Left ventricle myocardium inferior (tissue), 1 donor: ENCODE measurements around the gene INHBA. TPM values are rescaled to one million over a fixed set of nuclear protein-coding genes. Genes with fewer than 3 reads are reported as not detected.

Source experiments
- DNase-seq: peaks from one replicate; pipeline ENCODE4 v3.0.0-alpha.2; 2020
- H3K27ac ChIP-seq: fragments of 200-600 bp; replicated peaks from 2 replicates; pipeline ENCODE4 v1.8.0; 2021
- H3K27me3 ChIP-seq: fragments of 200-600 bp; 2 replicates; pipeline ENCODE4 v1.8.0; 2021; ENCODE audit warnings: low read depth
- H3K36me3 ChIP-seq: fragments of 200-600 bp; 2 replicates; pipeline ENCODE4 v1.8.0; 2021
- H3K4me1 ChIP-seq: fragments of 200-600 bp; 2 replicates; pipeline ENCODE4 v1.8.0; 2021
- H3K4me3 ChIP-seq: fragments of 200-600 bp; 2 replicates; pipeline ENCODE4 v1.8.0; 2021; ENCODE audit warnings: mild to moderate bottlenecking, moderate library complexity
- H3K9me3 ChIP-seq: fragments of 200-600 bp; replicated peaks from 2 replicates; pipeline ENCODE4 v1.8.0; 2021
- CTCF ChIP-seq: fragments of 200-600 bp; IDR thresholded peaks from 2 replicates; pipeline ENCODE4 v1.8.0; 2021; ENCODE audit warnings: antibody characterized with exemption, mild to moderate bottlenecking, borderline replicate concordance
- intact Hi-C: fragments of 100-400 bp; cut with micrococcal nuclease; formaldehyde crosslinking; loops from one replicate; pipeline ENCODE4 v1.11.0; 2022
- total RNA-seq: library from RNA; stranded (reverse); fragmentation: NEBNext Ultra II Directional; extraction: Animal tissue kit (Norgen Biotek cat#: 25700); gene quantifications from one replicate; pipeline ENCODE4 v1.2.1, GENCODE V29; 2021
- donor health status: DM: no; HTN: yes; CAD: no; lungs with severe emphysema.

The INHBA gene
- total RNA-seq, 1 donor from 2014 or later, result 8.6 TPM

GRCh38 chr7:41659539-41659938 lies 43.4 kb downstream of the INHBA start:
- Histone ChIP-seq H3K4me1 (peaks cover 14% of the 10 kb centered on the region), H3K27me3 (no peaks in the 10 kb centered on the region), H3K27ac (no peak overlapping the region), H3K4me3 (no peak overlapping the region), H3K9me3 (peaks cover 5% of the 10 kb centered on the region), H3K36me3 (no peaks in the 10 kb centered on the region)
- DNase-seq, result no peak
- TF ChIP-seq CTCF, result no peak
- intact Hi-C loops, result no loop called here

GRCh38 chr7:41656366-41656765 lies 46.5 kb downstream of the INHBA start:
- Histone ChIP-seq H3K4me1 (peaks cover 14% of the 10 kb centered on the region), H3K36me3 (no peaks in the 10 kb centered on the region), H3K27me3 (no peaks in the 10 kb centered on the region), H3K27ac (no peak overlapping the region), H3K9me3 (peaks cover 5% of the 10 kb centered on the region), H3K4me3 (no peak overlapping the region)
- no peak for TF ChIP-seq CTCF
- intact Hi-C loops, result no loop called here
- no peak for DNase-seq

GRCh38 chr7:41655426-41655825 lies 47.5 kb downstream of the INHBA start:
- H3K27ac ChIP-seq, result no peak overlapping the region
- peaks cover 14% of the 10 kb centered on the region for H3K4me1 ChIP-seq
- DNase-seq, result no peak
- H3K36me3 ChIP-seq, result no peaks in the 10 kb centered on the region
- no peak for TF ChIP-seq CTCF
- intact Hi-C loops, result no loop called here
- H3K9me3 ChIP-seq, result peaks cover 5% of the 10 kb centered on the region
- no peak overlapping the region for H3K4me3 ChIP-seq
- no peaks in the 10 kb centered on the region for H3K27me3 ChIP-seq

GRCh38 chr7:41652267-41652666 lies 50.6 kb downstream of the INHBA start:
- no peaks in the 10 kb centered on the region for H3K36me3 ChIP-seq
- no peak for TF ChIP-seq CTCF
- no peaks in the 10 kb centered on the region for H3K9me3 ChIP-seq
- no peak overlapping the region for H3K4me3 ChIP-seq
- no peaks in the 10 kb centered on the region for H3K27me3 ChIP-seq
- intact Hi-C loops, result no loop called here
- peaks cover 14% of the 10 kb centered on the region for H3K4me1 ChIP-seq
- no peak for DNase-seq
- H3K27ac ChIP-seq, result no peak overlapping the region

- no peak overlapping the region for H3K4me3 ChIP-seq
- TF ChIP-seq CTCF, result no peak
- H3K27ac ChIP-seq, result no peak overlapping the region
- no peak for DNase-seq
- H3K4me1 ChIP-seq, result no peaks in the 10 kb centered on the region
- no peaks in the 10 kb centered on the region for H3K36me3 ChIP-seq
- intact Hi-C loops, result no loop called here
- no peaks in the 10 kb centered on the region for H3K27me3 ChIP-seq
- H3K9me3 ChIP-seq, result no peaks in the 10 kb centered on the region
These were observed 54.4 kb downstream of the INHBA start for GRCh38 chr7:41648501-41648900.

- no peak overlapping the region for H3K27ac ChIP-seq
- DNase-seq, result no peak
These were observed 59.3 kb downstream of the INHBA start for GRCh38 chr7:41643616-41644015.

More at GRCh38 chr7:41643616-41644015, 59.3 kb downstream of the INHBA start:
- TF ChIP-seq CTCF, result no peak
- Histone ChIP-seq H3K36me3 (no peaks in the 10 kb centered on the region), H3K27me3 (no peaks in the 10 kb centered on the region), H3K4me1 (no peaks in the 10 kb centered on the region), H3K4me3 (no peak overlapping the region), H3K9me3 (no peaks in the 10 kb centered on the region)
- intact Hi-C loops, result no loop called here
